ENCODE data around the gene OSER1.

DNA sequence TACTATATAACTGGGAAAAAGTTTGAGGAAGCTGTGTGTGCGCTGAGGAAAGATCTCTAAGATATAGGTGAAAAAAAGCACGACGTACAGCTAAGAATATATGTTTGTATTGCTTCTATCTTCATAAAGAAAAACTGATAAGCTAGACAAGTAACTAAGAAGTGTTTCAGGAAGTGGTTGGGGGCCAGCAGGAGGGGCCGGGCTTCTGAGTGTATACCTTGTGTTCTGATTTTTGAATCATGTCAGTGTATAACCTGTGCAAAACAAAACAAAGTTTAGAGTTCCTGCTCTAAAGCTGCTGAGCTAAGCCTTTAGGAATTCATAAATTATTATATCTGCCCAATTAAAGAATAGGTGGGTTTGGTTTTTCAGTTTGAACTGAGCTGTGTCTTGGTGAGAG, 7.9 kb upstream of the OSER1 start:
- TF ChIP-seq, protein P1, sequence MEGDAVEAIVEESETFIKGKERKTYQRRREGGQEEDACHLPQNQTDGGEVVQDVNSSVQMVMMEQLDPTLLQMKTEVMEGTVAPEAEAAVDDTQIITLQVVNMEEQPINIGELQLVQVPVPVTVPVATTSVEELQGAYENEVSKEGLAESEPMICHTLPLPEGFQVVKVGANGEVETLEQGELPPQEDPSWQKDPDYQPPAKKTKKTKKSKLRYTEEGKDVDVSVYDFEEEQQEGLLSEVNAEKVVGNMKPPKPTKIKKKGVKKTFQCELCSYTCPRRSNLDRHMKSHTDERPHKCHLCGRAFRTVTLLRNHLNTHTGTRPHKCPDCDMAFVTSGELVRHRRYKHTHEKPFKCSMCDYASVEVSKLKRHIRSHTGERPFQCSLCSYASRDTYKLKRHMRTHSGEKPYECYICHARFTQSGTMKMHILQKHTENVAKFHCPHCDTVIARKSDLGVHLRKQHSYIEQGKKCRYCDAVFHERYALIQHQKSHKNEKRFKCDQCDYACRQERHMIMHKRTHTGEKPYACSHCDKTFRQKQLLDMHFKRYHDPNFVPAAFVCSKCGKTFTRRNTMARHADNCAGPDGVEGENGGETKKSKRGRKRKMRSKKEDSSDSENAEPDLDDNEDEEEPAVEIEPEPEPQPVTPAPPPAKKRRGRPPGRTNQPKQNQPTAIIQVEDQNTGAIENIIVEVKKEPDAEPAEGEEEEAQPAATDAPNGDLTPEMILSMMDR (IDR thresholded peaks at IDR 0.05 in 4 of 5, conservative IDR thresholded peaks at IDR 0.05 in 1 of 5): no peak
- no peak for TF ChIP-seq POLR2A (IDR thresholded peaks at IDR 0.05)

All from gastrocnemius medialis (tissue), 4 donors.